Endothelial cell of umbilical vein (primary cell): Measurements from ENCODE around the gene SPDEF. TPM values are rescaled to one million over a fixed set of nuclear protein-coding genes. Genes with fewer than 3 reads are reported as not detected.

Experiments used
- BruUV-seq: library from RNA; stranded (reverse); fragments of 400-500 nt; replicated peaks from 2 replicates; lab custom pipeline; 2021; lab: Mats Ljungman, UMichigan
- CTCF ChIA-PET: fragments of 300-600, 350-600 bp; sonication (Branson Sonifier 250); formaldehyde crosslinking; loops from one replicate; lab custom pipeline; 2021; ENCODE audit warnings: antibody characterized with exemption, inconsistent platforms; lab: Charles Lee
- POLR2A ChIA-PET: fragments of 300-600, 350-600 bp; sonication (Branson Sonifier 250); formaldehyde crosslinking; loops from one replicate; lab custom pipeline; 2021; ENCODE audit warnings: antibody characterized with exemption, inconsistent platforms; lab: Charles Lee
- DNase-seq: peaks from one replicate; pipeline ENCODE4 v3.0.0-alpha.2; 2011; ENCODE audit warnings: low read depth, low spot score
- FAIRE-seq: peaks from 2 replicates; lab custom pipeline; 2011; peaks lifted over from hg19 to GRCh38; lab: Jason Lieb, UNC
- H2AFZ ChIP-seq: 2 replicates; pipeline ENCODE4 v1.6.0; 2012; ENCODE audit warnings: low read depth, low read length, control low read depth, inconsistent platforms
- H3K27ac ChIP-seq: 2 replicates; pipeline ENCODE4 v1.5.1; 2011; ENCODE audit warnings: low read depth, mild to moderate bottlenecking, control low read depth, low read length, moderate library complexity; ENCODE audit not compliant: insufficient read depth
- H3K27me3 ChIP-seq, 2 experiments: 2 replicates each; pipeline versions ENCODE4 v1.6.0 to v1.6.1; 2011; ENCODE audit warnings: low read length in 2 of 2, mixed read lengths in 1 of 2; ENCODE audit not compliant: control insufficient read depth in 2 of 2, insufficient read depth in 2 of 2
- H3K36me3 ChIP-seq, 2 experiments: 2 replicates in 1 of 2; 3 replicates in 1 of 2; pipeline ENCODE4 v1.5.1; 2011; ENCODE audit warnings: low read length in 2 of 2, mild to moderate bottlenecking in 1 of 2, moderate library complexity in 1 of 2; ENCODE audit not compliant: control insufficient read depth in 2 of 2, insufficient read depth in 2 of 2; ENCODE audit errors: extremely low read depth in 1 of 2
- H3K4me1 ChIP-seq: 3 replicates; pipeline ENCODE4 v1.5.1; 2011; ENCODE audit warnings: mild to moderate bottlenecking, low read length; ENCODE audit not compliant: control insufficient read depth, insufficient read depth; ENCODE audit errors: extremely low read depth
- H3K4me2 ChIP-seq: 2 replicates; pipeline ENCODE4 v1.6.1; 2011; ENCODE audit warnings: low read length, control low read depth, mixed read lengths; ENCODE audit not compliant: insufficient read depth
- H3K4me3 ChIP-seq, 3 experiments: fragments of 200-600 bp in 1 of 3; sonication (generic), shearing (Covaris generic) in 1 of 3; replicated peaks in 1 of 3; 2 replicates each; pipeline ENCODE4 v1.5.1; 2011 to 2016; ENCODE audit warnings: control low read depth in 3 of 3, low read length in 3 of 3, mild to moderate bottlenecking in 2 of 3, inconsistent platforms in 1 of 3, low read depth in 1 of 3, moderate library complexity in 1 of 3; ENCODE audit not compliant: insufficient read depth in 1 of 3
- H3K79me2 ChIP-seq: 2 replicates; pipeline ENCODE4 v1.6.0; 2012; ENCODE audit warnings: low read length, inconsistent platforms; ENCODE audit not compliant: control insufficient read depth, insufficient read depth
- H3K9ac ChIP-seq: replicated peaks from 2 replicates; pipeline ENCODE3; 2011; ENCODE audit warnings: low read length, control low read depth; ENCODE audit not compliant: insufficient read depth; ENCODE audit errors: extremely low read depth
- H3K9me1 ChIP-seq: replicated peaks from 3 replicates; pipeline ENCODE4 v1.6.0; 2011; ENCODE audit warnings: mild to moderate bottlenecking, low read length; ENCODE audit not compliant: control insufficient read depth, insufficient read depth; ENCODE audit errors: extremely low read depth
- H3K9me3 ChIP-seq: replicated peaks from 2 replicates; pipeline ENCODE4 v1.5.1; 2012; ENCODE audit warnings: low read length, inconsistent platforms; ENCODE audit not compliant: control insufficient read depth, insufficient read depth
- H4K20me1 ChIP-seq: replicated peaks from 2 replicates; pipeline ENCODE3; 2011; ENCODE audit warnings: mild to moderate bottlenecking, low read length; ENCODE audit not compliant: control insufficient read depth, insufficient read depth; ENCODE audit errors: extremely low read depth
- EZH2 ChIP-seq: IDR thresholded peaks from 2 replicates; pipeline ENCODE4 v1.6.1; 2012; ENCODE audit warnings: borderline replicate concordance, low read depth, mild to moderate bottlenecking, moderate library complexity, low read length, inconsistent platforms; ENCODE audit not compliant: severe bottlenecking
- FOS ChIP-seq: IDR thresholded peaks from 2 replicates; pipeline ENCODE4 v1.6.1; 2011; ENCODE audit warnings: mild to moderate bottlenecking, low read length, moderate library complexity, borderline replicate concordance; ENCODE audit not compliant: insufficient read depth
- GATA2 ChIP-seq: IDR thresholded peaks from 2 replicates; pipeline ENCODE4 v1.7.0; 2011; ENCODE audit warnings: low read depth, mild to moderate bottlenecking, moderate library complexity, mixed read lengths, low read length; ENCODE audit not compliant: insufficient read length, insufficient read depth
- JUN ChIP-seq: IDR thresholded peaks from 2 replicates; pipeline ENCODE4 v1.6.1; 2011; ENCODE audit warnings: borderline replicate concordance, low read depth; ENCODE audit not compliant: insufficient read length, insufficient read depth
- MYC ChIP-seq: IDR thresholded peaks from one replicate; pipeline ENCODE4 v1.6.1; 2011; ENCODE audit warnings: mild to moderate bottlenecking, low read depth, low read length
- POLR2A ChIP-seq: IDR thresholded peaks from 2 replicates; pipeline ENCODE4 v1.6.1; 2012; ENCODE audit warnings: low read depth, mild to moderate bottlenecking, control low read depth, low read length
- POLR2AphosphoS5 ChIP-seq: IDR thresholded peaks from 2 replicates; pipeline ENCODE4 v1.6.1; 2012; ENCODE audit warnings: low read depth, mild to moderate bottlenecking, control low read depth, low read length, moderate library complexity; ENCODE audit not compliant: insufficient read depth
- dilution Hi-C: fragments of 300-500 bp; cut with MboI; formaldehyde crosslinking; loops from one replicate; pipeline ENCODE4 v1.15.0; 2019; ENCODE audit warnings: low sequenced_read_pairs; ENCODE audit not compliant: extremely low pct_ligation_motif_present
- intact Hi-C: fragments of 100-400 bp; cut with micrococcal nuclease; formaldehyde crosslinking; loops from one replicate; pipeline ENCODE4 v1.10.0; 2022
- polyA plus RNA-seq, 4 experiments: library from polyadenylated mRNA; depleted of rRNA in 3 of 4; stranded (reverse) in 3 of 4; unstranded in 1 of 4; fragments of >200 nt; gene quantifications; 2 replicates each; pipeline versions ENCODE4 v1.2.1 to v1.2.3, GENCODE V29; 2011 to 2012; ENCODE audit warnings: missing spikeins in 1 of 4
- total RNA-seq: library from RNA; stranded (reverse); gene quantifications from 2 replicates; pipeline ENCODE4 v1.2.3, GENCODE V29; 2021
- TF ChIP-seq, protein P1 (sequence below), 2 donors: IDR thresholded peaks; 1 replicate in 1 of 2; 2 replicates in 1 of 2; pipeline ENCODE4 v1.5.1; 2011; ENCODE audit warnings: low read length in 2 of 2, mild to moderate bottlenecking in 2 of 2, moderate library complexity in 2 of 2, control low read depth in 1 of 2, inconsistent platforms in 1 of 2, low read depth in 1 of 2; ENCODE audit not compliant: insufficient read depth in 1 of 2; ENCODE audit errors: extremely low read depth in 1 of 2
- TF ChIP-seq, protein P2 (sequence below): IDR thresholded peaks from 2 replicates; pipeline ENCODE4 v1.6.1; 2011; ENCODE audit not compliant: insufficient read depth, insufficient read length

The SPDEF gene
- total and polyA plus RNA-seq, 2 donors (not counting 3 experiments of a cell fraction or from before 2014, with no cell fraction given) = not detected

DNA sequence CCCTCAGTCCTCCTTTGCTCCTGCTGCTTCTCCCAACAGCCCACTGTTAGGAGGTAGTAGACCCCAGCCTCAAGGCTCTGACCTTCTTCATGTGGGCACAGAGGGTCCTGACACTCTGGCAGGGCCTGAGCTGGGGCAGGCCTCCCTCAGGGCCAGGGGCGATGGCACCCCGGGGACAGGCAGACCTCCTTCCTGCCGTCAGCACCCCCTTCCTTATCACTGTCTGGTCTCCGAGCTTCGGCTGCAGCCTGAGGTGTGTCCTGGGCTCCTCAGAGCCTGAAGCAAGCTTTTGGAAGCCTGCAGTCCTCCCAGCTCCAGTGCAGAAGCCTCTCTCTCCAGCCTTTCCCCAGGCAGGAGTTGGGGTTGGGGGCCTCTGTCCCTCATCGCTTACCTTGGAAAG, 22.0 kb downstream of the SPDEF start:
- no peak overlapping the region for H3K9ac ChIP-seq
- ChIA-PET POLR2A (no interaction called here), CTCF (interaction anchor here (0.9 kb wide), 1 partner anchor 75 kb away, joined by 4 read pairs; no protein-coding TSS in a partner anchor)
- dilution Hi-C loops (no loop called here), intact Hi-C loops (no loop called here)
- BruUV-seq = no TSS peak
- H3K27ac ChIP-seq = no peak overlapping the region
- H3K36me3 ChIP-seq = no peaks in the 10 kb centered on the region
- no peaks in the 10 kb centered on the region for H3K27me3 ChIP-seq
- TF ChIP-seq POLR2AphosphoS5 (no peak), EZH2 (no peak), FOS (no peak), POLR2A (no peak), GATA2 (no peak), JUN (no peak), MYC (no peak)
- TF ChIP-seq, protein P1, sequence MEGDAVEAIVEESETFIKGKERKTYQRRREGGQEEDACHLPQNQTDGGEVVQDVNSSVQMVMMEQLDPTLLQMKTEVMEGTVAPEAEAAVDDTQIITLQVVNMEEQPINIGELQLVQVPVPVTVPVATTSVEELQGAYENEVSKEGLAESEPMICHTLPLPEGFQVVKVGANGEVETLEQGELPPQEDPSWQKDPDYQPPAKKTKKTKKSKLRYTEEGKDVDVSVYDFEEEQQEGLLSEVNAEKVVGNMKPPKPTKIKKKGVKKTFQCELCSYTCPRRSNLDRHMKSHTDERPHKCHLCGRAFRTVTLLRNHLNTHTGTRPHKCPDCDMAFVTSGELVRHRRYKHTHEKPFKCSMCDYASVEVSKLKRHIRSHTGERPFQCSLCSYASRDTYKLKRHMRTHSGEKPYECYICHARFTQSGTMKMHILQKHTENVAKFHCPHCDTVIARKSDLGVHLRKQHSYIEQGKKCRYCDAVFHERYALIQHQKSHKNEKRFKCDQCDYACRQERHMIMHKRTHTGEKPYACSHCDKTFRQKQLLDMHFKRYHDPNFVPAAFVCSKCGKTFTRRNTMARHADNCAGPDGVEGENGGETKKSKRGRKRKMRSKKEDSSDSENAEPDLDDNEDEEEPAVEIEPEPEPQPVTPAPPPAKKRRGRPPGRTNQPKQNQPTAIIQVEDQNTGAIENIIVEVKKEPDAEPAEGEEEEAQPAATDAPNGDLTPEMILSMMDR (IDR thresholded peaks at IDR 0.05; ENCODE audit: extremely low read depth in 1 of 2, insufficient read depth in 1 of 2, low read depth in 1 of 2, low read length in 2 of 2) = no peak
- TF ChIP-seq, protein P2, sequence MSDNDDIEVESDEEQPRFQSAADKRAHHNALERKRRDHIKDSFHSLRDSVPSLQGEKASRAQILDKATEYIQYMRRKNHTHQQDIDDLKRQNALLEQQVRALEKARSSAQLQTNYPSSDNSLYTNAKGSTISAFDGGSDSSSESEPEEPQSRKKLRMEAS = no peak
- H3K9me1 ChIP-seq = no peaks in the 10 kb centered on the region
- no peaks in the 10 kb centered on the region for H4K20me1 ChIP-seq
- DNase-seq (no peak), FAIRE-seq (no peak)
- H3K4me3 ChIP-seq = no peak overlapping the region
- H3K4me1 ChIP-seq = no peaks in the 10 kb centered on the region
- no peaks in the 10 kb centered on the region for H3K79me2 ChIP-seq
- no peaks in the 10 kb centered on the region for H3K9me3 ChIP-seq
- H2AFZ ChIP-seq = no peak overlapping the region
- no peak overlapping the region for H3K4me2 ChIP-seq
